Type B pancreatic cell (in vitro differentiated cells): Measurements from ENCODE around the gene PPP3CA. TPM values are rescaled to one million over a fixed set of nuclear protein-coding genes. Genes with fewer than 3 reads are reported as not detected.

ENCODE experiments used
- DNase-seq: peaks from one replicate; pipeline ENCODE4 v3.0.0; 2021; ENCODE audit warnings: mixed read lengths; ENCODE audit not compliant: unreplicated experiment; ENCODE audit errors: extremely low spot score
- H3K27ac Mint-ChIP-seq: 2 replicates; pipeline ENCODE4 v1.8.0; 2021; ENCODE audit warnings: mild to moderate bottlenecking, mixed read lengths
- H3K27me3 Mint-ChIP-seq: 2 replicates; pipeline ENCODE4 v1.8.0; 2021; ENCODE audit warnings: mixed read lengths
- H3K36me3 Mint-ChIP-seq: 2 replicates; pipeline ENCODE4 v1.8.0; 2021; ENCODE audit warnings: mixed read lengths
- H3K4me1 Mint-ChIP-seq: one replicate; pipeline ENCODE4 v1.8.0; 2021; ENCODE audit warnings: mixed read lengths; ENCODE audit not compliant: unreplicated experiment
- H3K4me3 Mint-ChIP-seq: 2 replicates; pipeline ENCODE4 v1.8.0; 2021; ENCODE audit warnings: mild to moderate bottlenecking, mixed read lengths
- H3K9me3 Mint-ChIP-seq: 2 replicates; pipeline ENCODE4 v1.8.0; 2021; ENCODE audit warnings: mixed read lengths
- CTCF ChIP-seq: fragments of 200-600 bp; sonication (generic); conservative IDR thresholded peaks from 2 replicates; pipeline ENCODE4 v1.5.0; 2021; ENCODE audit warnings: antibody characterized with exemption, mild to moderate bottlenecking
- total RNA-seq: library from RNA; stranded (reverse); gene quantifications from 2 replicates; pipeline ENCODE4 v1.2.1, GENCODE V29; 2021; ENCODE audit warnings: low replicate concordance

Gene PPP3CA
- total RNA-seq, 1 donor from 2014 or later, result 35.4 TPM

- no peak for TF ChIP-seq CTCF
- Mint-ChIP-seq H3K27me3 (no peaks in the 10 kb centered on the region), H3K4me1 (peaks cover 5% of the 10 kb centered on the region), H3K4me3 (no peak overlapping the region), H3K36me3 (peaks cover 7% of the 10 kb centered on the region), H3K27ac (no peak overlapping the region), H3K9me3 (peaks cover 2% of the 10 kb centered on the region)
- DNase-seq, result no peak
Observed at GRCh38 chr4:101177154-101177553, 170.2 kb downstream of the PPP3CA start.

GRCh38 chr4:101175896-101176676, 171.2 kb downstream of the PPP3CA start:
- Mint-ChIP-seq H3K9me3 (no peaks in the 10 kb centered on the region), H3K36me3 (peaks cover 5% of the 10 kb centered on the region), H3K27ac (no peak overlapping the region), H3K27me3 (no peaks in the 10 kb centered on the region), H3K4me1 (peaks cover 5% of the 10 kb centered on the region), H3K4me3 (no peak overlapping the region)
- no peak for DNase-seq
- TF ChIP-seq CTCF, result no peak

GRCh38 chr4:101174679-101175345, 172.5 kb downstream of the PPP3CA start:
- Mint-ChIP-seq H3K4me1 (peaks cover 5% of the 10 kb centered on the region), H3K4me3 (no peak overlapping the region), H3K27ac (no peak overlapping the region), H3K9me3 (no peaks in the 10 kb centered on the region), H3K36me3 (peaks cover 5% of the 10 kb centered on the region), H3K27me3 (no peaks in the 10 kb centered on the region)
- DNase-seq, result no peak
- TF ChIP-seq CTCF, result no peak

GRCh38 chr4:101172369-101172768, 175.0 kb downstream of the PPP3CA start:
- Mint-ChIP-seq H3K4me1 (peaks cover 5% of the 10 kb centered on the region), H3K36me3 (no peaks in the 10 kb centered on the region), H3K9me3 (no peaks in the 10 kb centered on the region), H3K27ac (no peak overlapping the region), H3K27me3 (no peaks in the 10 kb centered on the region), H3K4me3 (no peak overlapping the region)
- no peak for TF ChIP-seq CTCF
- DNase-seq, result no peak

GRCh38 chr4:101171747-101172146, 175.6 kb downstream of the PPP3CA start:
- no peak for DNase-seq
- no peaks in the 10 kb centered on the region for H3K27me3 Mint-ChIP-seq
- H3K4me3 Mint-ChIP-seq, result no peak overlapping the region
- H3K36me3 Mint-ChIP-seq, result no peaks in the 10 kb centered on the region
- TF ChIP-seq CTCF, result no peak
- H3K4me1 Mint-ChIP-seq, result peaks cover 5% of the 10 kb centered on the region
- no peak overlapping the region for H3K27ac Mint-ChIP-seq
- H3K9me3 Mint-ChIP-seq, result no peaks in the 10 kb centered on the region
